Measurements from ENCODE around the gene ZNF800.
A peak's percentile ranks its signal among the peaks of the same experiment; 100 is the strongest.
"Not testable (repeated sequence)": the region's sequence is repeated elsewhere in the genome, so short reads cannot be mapped to it uniquely, and the experiment has no call there.

ZNF800 gene, protein sequence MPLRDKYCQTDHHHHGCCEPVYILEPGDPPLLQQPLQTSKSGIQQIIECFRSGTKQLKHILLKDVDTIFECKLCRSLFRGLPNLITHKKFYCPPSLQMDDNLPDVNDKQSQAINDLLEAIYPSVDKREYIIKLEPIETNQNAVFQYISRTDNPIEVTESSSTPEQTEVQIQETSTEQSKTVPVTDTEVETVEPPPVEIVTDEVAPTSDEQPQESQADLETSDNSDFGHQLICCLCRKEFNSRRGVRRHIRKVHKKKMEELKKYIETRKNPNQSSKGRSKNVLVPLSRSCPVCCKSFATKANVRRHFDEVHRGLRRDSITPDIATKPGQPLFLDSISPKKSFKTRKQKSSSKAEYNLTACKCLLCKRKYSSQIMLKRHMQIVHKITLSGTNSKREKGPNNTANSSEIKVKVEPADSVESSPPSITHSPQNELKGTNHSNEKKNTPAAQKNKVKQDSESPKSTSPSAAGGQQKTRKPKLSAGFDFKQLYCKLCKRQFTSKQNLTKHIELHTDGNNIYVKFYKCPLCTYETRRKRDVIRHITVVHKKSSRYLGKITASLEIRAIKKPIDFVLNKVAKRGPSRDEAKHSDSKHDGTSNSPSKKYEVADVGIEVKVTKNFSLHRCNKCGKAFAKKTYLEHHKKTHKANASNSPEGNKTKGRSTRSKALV
- 124 to 125 reads per million in 2 donors for total RNA-seq

DNA sequence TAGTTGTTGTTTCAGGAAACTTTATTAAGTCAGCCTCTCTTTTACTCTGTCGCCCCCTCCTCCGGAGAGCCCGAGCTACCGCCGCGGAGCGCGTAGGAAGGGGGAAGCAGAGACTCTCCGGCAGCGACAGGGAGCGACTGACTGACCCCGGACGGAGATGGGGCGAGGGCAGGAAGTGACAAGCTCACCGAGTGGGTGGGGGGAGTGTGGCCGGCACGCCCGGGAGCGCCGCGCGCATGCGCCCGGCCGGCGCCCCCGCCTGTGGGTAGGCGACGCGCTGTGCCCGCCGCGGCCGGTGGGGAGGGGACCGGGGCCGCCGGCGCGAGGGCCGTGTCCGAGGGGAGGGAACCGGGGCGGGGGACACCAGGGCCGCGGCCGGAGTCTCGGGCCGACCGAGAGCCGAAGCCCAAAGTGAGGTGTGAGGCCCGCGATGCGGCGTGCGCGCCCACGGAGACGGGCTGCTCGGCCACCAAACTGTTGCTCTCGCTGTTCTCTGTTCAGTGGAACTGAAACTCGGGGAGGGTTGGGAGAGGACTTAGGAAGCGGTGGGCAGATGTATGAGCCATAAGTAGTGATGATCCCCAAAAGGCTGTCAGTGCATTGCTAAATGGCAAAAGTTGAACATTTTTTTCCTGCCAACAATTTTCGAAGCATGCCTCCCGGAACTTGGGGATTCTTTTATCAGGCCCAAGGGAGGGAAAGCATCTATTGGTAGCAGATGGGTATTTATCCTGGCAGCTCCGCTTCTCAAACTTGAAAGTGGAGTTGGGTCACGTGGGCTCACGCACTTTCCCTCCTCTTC lies at the start of gene ZNF800:
TSS of gene ZNF800 (minus strand) at position 143 of the 802 bp plus-strand sequence. CDS start 1,151 bp downstream, outside the sequence.
- peak; percentile 68 to 94 (median 80) for DNase-seq

DNA sequence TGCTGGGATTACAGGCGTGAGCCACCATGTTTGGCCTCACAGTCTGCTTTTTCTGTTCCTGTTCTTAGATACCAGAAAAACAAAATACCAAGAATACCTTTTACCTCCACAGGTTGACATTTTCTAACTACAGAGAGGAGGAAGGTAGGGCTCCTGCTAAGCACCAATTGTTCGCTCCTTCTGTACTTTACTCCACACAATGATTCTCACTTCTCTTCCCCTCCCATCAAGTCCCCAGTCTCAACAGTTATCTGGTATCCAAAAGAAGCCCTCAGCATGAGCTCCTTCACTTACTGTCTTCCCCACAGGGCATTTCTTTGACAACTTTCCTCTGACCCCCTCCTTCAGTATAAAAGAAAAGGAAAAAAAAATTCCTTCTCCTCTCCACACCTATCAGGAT lies 47.7 kb upstream of the ZNF800 start:
- no peak for DNase-seq

DNA sequence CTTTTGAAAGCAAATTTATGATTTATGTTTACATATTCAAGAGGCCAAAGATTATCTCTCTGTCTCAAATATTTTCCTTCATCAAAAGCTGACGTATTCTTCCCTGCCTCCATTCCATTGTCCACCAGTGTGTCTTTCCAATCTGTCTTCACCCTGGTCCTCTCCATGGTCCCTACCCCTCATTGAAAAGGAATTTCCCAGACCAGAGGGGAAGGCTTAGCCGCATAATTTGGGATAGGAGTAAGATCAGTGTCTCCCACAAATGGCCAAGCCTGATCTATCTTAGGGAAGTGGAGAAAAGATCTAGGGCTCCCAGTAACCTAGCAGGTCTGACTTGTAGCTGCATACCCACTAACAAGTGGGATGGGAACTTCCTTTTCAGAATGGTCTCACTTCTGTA lies 46.3 kb upstream of the ZNF800 start:
- DNase-seq = no peak

DNA sequence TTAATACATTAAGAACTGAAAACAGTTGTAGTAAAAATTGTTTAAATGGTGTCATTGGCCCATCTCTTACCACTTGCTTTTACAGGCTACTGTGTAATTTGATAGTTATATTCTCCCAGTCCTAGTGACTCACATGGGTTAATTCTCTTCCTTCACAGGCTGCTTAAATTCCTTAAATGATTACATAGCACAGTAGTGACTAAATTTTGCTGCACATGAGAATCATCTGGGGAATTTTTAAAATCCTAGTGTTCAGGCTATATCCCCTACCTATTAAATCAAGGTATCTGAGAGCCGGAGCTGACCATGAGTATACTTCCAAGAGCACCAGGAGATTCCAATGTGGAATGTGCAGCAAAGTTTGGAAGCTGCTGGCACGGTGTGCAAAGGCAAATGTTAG lies 45.3 kb upstream of the ZNF800 start:
- no peak for DNase-seq

DNA sequence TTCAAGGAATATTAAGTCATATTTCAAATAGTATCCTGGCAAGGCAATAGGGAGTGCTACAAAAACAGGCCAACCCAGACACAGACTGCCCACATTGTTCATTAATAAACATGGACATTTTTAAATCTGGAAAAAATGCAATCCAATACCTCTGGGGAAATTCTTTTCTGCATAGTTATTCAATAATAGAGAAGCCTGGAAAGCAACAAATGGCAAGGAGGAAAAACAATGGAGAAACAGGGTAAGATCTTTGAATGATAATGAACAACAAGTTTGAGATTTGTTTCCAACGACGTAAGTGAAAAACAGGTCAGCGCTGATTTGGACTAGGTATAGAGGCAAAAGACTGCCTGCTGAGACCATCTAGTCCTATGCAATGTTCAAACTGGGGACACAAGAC lies 44.7 kb upstream of the ZNF800 start:
- no peak for DNase-seq

DNA sequence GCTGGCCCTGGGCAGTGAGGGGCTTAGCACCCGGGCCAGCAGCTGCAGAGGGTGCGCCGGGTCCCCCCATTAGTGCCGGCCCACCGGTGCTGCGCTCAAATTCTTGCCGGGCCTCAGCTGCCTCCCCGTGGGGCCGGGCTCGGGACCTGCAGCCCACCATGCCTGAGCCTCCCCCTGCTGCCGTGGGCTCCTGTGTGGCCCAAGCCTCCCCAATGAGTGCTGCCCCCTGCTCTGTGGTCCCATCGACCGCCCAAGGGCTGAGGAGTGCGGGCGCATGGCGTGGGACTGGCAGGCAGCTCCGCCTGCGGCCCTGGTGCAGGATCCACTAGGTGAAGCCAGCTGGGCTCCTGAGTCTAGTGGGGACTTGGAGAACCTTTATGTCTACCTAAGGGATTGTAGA lies 36.8 kb upstream of the ZNF800 start:
- not testable (repeated sequence) for DNase-seq

DNA sequence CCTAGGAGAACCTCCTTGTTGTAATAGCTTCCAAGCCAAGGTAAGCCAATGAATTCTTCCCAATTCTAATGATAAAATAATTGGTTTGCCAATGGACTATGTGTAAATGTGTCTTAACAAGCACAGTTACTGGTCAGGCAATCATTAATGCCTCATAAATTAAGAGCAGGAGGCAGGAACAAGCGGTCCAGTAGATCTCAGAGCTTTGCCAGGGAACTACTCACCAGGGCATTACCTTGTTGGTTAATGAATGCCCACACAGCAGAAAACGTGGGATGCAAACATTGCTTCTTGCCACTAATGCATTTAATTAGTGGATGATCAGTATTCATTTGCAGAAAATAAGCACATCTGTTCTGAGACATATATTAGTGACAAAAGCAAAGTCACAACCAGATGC lies 26.7 kb upstream of the ZNF800 start:
- DNase-seq = no peak

DNA sequence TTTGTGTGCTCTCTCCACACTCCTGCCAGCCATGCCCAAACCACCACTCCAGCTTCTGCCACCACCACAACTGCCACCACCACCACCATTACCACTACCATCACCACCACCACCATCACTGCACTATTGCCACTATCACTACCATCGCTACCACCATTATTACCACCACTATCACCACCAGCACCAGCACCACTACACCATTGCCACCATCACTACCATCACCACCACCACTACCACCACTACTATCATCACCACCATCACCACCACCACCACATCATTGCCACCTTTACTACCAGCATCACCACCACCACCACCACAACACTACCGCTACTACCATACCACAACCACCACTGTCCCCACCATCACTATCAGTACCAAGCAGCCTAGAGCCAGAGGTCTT lies 26.0 kb upstream of the ZNF800 start:
- no peak for DNase-seq

DNA sequence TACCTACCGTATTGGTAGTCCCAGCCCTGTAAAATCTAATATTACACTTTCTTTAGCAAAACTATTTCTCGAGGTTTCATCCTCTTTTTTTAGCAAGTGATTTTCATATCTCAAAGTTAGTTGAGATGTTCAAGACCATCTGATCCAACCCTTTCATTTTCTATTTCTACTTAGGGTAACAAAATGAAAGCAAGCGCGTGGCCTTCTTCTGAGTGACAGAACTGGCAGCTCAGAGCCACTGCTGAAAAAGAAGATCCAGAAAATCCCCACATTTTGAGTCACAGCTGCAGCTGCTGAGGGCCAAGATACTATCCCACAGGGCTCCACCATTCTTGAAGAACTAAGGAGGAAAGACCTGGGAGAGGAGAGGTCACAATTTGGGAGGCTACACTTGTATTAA lies 24.8 kb upstream of the ZNF800 start:
- no peak for DNase-seq

DNA sequence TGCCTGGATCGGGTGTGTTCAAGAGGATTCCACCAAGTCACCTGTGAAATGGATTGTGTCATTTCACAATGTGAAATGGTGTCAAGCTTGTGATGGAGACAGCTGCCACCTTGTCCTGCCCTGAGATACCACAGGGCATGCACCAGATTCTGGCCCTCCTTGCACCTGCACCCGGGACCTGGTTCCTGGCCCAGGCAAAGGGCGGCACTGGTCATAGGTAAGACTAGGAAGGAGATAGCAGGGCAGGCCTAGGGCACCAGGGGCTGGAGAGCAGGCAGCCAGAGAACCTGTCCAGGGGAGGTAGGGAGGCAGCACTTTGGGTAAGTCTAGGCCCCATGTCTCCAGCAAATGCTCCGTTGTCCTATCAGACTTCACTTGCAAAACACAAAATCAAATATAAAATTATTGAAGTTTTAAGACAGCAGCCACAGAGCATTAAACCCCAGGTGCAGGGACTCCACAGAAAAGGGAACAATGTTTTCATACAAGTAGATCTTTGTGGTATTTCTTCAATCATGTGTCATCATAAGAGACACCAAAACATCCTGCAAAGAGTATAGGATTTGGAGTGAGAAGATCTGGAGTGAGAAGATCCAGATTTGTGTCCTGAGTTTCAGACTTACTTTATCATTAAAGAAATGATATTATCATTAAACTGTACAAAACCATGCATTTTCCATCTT lies 22.7 kb upstream of the ZNF800 start:
- no peak for DNase-seq

DNA sequence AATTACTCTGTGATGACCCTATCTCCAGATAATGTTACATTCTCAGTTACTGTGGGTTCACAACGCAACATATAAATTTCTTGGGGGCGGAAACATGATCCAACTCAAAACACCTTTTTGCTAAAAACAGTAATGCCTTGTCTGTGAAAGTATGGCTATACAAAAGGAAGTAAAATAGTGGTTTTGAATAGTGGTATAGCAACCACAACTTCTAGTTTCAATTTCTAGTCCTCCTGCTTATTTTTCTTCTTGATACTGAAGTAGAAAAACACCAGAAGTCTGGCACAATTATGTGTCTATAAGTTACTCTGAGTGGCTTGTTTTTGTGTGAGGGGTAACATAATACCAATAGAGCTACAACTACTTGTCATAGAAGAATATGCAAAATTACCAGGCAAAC lies 21.5 kb upstream of the ZNF800 start:
- peak in 2 of 5 experiments; percentile 43 to 84 for DNase-seq

DNA sequence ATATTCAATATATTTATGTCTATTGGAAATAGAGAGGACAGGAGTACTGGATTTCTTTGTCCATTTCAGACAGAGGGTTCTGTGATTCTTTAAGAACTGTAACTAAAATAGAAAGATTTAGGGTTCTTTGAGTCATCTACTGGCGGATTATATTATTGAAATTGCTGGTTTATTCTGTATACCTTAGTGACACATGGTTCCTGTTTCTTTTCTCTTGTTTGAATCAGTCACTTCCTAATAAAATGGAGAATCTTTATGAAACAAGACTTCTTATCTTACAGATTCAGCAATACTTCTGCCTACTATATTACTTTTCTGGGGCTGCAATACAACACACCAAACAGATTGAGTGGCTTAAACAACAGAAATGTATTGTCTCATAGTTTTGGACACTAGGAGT lies 20.8 kb upstream of the ZNF800 start:
- no peak for DNase-seq

DNA sequence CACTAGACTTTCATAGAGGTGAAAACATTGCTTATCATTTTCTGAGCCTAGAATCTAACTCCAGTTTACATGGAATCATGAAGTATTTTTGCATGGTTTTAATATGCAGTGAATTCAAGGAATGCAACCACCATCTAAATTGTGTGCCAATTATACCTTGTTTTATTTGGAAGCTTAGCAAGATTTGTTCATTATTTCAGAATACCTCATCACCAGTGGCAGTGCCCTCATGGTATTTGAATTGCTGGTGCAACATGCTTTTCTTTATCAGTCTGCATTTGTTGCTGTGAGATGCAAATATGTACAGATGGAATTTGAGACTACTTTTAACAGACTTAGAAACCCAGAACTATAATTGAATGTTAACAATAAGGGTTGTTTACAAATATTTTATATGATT lies 18.7 kb upstream of the ZNF800 start:
- DNase-seq = no peak

DNA sequence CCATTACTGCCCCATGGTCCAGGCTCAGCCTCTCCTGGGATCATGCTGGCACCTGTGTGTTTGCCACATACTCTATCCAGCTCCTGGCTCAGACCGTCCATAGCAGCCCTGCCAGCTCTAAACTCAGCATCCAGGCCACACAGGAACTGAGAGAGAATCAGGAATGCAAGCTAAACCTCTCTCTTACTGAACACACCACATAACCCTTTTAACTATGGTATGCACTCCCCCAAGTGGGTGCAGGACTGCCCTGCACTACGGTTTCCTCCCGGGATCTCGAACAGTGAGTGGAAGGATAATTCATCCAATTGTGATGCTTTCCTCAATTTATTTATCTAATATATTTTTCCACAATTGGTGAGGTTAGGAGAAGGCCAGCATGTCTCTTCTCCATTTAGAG lies 17.1 kb upstream of the ZNF800 start:
- DNase-seq = no peak

DNA sequence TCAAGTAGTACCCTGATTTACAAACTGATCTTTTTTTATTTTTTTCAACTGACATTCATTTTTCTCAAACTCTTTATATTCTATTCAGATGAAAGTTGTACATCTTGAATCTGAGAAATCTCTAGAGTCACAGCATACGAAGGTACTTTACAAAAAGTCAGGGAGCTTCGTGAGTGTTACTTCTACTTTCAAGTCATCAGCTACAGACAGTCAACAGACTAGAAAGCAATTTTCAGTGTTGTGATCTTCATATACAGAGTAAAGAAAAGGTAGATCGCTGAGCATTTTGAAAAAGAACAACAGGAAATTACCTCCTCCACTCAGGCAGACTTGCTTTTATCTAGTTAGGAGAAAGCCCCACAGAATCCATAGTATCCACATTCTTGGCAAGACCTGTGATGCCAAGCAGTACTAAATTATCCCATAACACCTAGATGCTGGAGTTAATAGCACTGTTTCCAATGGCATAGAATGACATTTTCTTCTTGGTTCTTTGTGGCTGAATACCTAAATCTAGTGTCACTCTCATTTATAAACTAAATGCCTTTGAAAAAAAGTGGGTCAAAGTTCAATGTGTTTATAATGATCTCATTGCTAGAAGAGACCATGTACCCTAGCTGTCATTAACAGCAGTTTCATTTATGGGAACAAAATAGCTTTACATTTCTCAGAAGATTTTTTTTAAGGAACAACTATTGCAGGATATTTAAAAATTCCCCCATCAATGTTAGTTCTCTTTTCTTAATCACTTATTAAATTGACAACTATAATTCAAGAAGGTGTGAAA lies 12.0 kb upstream of the ZNF800 start:
- DNase-seq = peak in 1 of 5 experiments; percentile 45

DNA sequence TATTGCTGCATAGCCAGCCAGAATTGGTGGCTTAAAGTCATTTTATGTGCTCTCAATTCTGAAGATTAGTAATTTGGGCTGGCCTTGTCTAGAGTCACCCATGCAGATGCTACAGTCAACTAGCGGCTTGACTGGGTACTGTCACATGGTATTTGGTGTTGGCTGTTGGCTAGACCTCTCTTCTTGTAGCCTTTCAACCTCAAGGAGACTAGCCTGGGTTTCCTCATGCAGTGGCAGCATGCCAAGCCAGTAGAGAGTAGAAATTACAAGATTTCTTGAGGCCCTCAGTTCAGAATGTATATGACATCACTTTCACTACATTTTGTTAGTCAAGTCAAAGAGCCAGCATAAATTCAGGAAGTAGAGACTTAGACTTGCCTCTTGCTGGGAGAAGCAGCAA lies 3.7 kb upstream of the ZNF800 start:
- peak in 1 of 5 experiments; percentile 55 for DNase-seq

DNA sequence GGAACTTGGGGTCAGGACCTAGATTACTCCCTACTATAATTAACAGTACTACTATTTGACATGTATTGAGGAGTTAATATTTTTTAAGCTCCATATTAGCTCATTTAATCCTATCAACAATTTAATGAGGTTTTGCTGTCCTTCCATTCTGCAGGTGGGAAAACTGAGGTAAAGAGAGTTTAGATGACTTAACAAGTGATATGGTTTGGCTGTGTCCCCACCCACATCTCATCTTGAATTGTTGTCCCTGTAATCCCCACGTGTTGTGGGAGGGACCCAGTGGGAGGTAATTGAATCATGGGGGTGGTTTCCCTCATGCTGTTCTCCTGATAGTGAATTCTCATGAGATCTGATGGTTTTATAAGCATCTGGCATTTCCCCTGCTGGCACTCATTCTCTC lies 2.6 kb upstream of the ZNF800 start:
- peak in 1 of 5 experiments; percentile 21 for DNase-seq

DNA sequence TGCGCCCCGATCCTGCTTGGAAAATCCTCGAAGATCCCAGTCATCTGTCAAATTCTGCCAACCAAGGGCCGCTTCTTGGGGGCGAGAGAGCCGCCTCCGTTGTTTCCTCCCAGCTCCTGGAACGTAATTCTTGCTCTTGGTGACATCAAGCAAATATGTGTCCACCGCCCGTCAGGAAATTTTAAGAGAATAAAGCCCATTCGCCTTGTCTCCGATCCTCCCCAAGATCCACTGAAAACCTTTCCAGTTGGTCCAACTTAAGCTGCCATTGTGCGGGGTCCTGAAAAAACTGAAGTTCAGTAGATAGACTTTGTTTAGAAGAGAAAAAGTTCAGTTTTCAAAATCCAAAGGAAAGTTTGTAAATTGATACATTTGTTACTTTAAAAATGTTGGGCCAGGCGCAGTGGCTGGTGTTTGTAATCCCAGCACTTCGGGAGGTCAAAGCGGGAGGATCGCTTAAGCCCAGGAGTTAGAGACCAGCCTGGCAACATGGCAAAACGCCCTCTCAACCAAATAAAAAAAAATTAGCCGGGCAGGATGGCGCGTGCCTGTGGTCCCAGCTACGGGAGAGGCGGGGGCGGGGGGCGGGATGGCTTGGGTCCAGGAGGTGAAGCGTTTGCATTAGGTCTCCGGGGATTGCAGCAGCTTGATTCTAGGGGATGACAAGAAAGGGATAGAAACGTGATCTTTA lies 1.0 kb upstream of the ZNF800 start:
- DNase-seq = no peak

DNA sequence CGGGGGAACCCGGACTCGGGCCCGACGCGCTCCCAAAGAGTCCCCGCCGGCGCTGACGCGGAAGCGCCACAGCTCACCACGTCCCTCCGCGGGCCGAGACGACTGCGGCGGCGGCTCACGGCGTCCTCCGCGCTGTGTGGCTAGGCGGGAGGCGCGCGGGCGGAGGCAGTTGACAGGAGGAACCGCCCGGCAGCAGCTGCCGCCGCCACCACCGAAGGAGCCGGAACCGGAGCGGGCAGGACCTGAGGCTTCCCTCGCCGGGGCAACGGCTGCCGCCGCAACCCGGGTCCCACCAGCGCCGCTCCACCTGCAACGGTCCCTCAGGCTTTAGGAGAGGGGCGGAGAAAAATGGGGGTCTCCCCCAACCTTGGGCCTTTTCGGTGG lies 334 bp downstream of the ZNF800 start:
- DNase-seq = peak; percentile 38 to 92 (median 61)

DNA sequence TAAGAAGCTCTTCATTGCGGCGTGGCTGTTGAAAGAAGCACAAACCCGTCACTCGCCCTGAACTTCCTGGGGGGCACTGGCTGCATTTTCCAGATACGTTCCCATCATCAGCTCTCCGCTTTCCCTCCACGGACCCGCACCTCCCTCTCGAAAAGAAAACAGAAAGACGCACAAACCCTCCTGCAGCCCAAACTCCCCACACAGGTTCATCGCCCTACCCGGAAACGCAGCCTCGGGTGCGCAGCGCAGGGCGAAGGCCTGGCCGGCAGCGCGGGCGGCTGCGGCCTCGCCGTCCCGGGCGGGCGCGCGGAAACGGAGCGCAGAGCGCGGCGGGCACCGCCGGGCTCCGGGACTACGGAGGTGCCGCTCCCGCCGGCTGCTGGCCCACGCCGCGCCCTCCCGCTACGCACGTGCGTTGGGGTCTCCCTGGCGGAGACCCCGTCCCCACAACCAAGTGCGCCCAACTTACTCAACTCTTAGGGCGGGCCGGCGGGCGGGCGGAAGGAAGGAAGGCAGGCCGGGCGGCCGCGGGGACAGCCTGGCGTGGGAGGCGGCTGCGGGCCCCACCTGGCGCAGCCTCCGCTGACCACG lies 822 bp downstream of the ZNF800 start:
- DNase-seq = peak in 4 of 5 experiments; percentile 34 to 79 (median 47)

All from T-helper 2 cell (primary cell).